GM13977 (cell line): ENCODE measurements around the gene SPATS2.

ENCODE experiments used
- DNase-seq: peaks from one replicate; pipeline ENCODE4 v3.0.0; 2012; ENCODE audit warnings: low spot score
- CTCF ChIP-seq: IDR thresholded peaks from 2 replicates; pipeline ENCODE4 v1.5.1; 2012; ENCODE audit warnings: mild to moderate bottlenecking, control low read depth; ENCODE audit not compliant: insufficient read depth; ENCODE audit errors: extremely low read depth, missing control alignments
- in situ Hi-C: fragments of 300-500 bp; cut with MboI; formaldehyde crosslinking; loops from one replicate; pipeline ENCODE4 v1.12.0; 2022; ENCODE audit warnings: low sequenced_read_pairs, low pct_unique_long_range_greater_than_20kb, mixed read lengths, inconsistent platforms; ENCODE audit not compliant: unreplicated experiment

Gene SPATS2

GRCh38 chr12:49511410-49511809, 144.1 kb downstream of the SPATS2 start:
- in situ Hi-C loops, result no loop called here
- TF ChIP-seq CTCF, result no peak
- DNase-seq, result no peak

DNA sequence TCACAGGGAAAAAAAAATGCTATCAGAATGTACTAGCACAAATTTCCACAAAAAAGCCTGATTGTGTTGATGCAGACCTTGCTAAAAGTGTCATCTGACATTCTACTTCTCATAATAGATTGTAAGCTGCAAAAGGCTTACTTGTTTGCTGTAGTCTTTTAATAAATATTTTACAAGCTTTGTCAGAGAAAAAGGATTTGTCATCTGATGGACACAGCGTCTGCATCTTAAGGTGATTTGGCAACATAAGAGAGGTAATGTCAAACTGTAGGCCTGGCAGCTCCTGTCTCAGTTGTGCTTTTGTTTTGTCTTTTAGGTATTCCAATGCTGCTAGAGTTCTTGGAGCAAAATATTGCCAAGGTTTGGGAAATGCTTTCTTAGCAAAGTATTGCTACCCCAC, 145.3 kb downstream of the SPATS2 start:
- in situ Hi-C loops, result no loop called here
- no peak for DNase-seq
- TF ChIP-seq CTCF, result no peak

- TF ChIP-seq CTCF, result no peak
- DNase-seq, result no peak
- in situ Hi-C loops, result loop anchor here (5.0 kb wide), 1 partner anchor 153 kb away; no protein-coding TSS in a partner anchor
Measured at GRCh38 chr12:49515266-49515665, 148.0 kb downstream of the SPATS2 start.

GRCh38 chr12:49518914-49519573, 151.8 kb downstream of the SPATS2 start:
- no peak for DNase-seq
- in situ Hi-C loops, result loop anchor here (5.0 kb wide), 1 partner anchor 157 kb away; no protein-coding TSS in a partner anchor
- no peak for TF ChIP-seq CTCF

DNA sequence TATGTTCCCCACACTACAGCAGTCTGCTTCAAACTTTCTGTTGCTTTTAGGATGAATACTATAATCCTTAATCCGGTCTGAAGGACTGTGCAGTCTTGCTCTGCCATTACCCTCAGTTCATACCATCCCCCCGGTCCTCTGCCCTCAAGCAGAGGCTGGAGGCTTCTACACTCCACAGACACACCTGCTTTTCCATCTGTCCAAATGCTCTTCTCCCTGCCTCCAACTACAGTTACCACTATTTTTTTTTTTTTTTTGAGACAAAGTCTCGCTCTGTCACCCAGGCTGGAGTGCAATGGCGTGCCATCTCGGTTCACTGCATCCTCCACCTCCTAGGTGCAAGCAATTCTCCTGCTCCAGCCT, 152.3 kb downstream of the SPATS2 start:
- no peak for TF ChIP-seq CTCF
- in situ Hi-C loops, result loop anchor here (5.0 kb wide), 1 partner anchor 157 kb away; no protein-coding TSS in a partner anchor

DNA sequence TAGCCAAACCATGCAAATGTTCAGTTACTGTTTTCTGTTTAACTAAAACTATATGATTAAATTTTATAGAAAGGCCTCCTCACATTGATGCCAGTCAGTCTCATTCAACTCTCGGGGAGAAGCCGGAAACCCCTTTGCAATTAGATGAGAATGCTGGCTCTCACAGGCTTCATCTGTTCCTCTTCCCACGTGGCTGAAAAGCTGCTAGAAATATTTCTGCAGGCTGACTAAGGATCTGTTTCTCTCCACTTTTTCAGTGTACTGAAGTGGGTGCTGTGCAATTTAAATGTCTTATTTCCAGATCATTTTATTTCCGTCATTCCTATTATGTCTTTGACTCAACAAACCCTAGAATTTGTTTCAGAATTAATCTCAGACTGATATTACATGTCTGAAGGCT, 154.1 kb downstream of the SPATS2 start:
- in situ Hi-C loops, result no loop called here
- DNase-seq, result no peak
- TF ChIP-seq CTCF, result no peak

More for the DNA sequence above, 152.3 kb downstream of the SPATS2 start:
- DNase-seq, result no peak
